PC-9 (cell line): Measurements from ENCODE around the gene NPY.

Experiments
- CTCF ChIP-seq: fragments of 200-600 bp; sonication (generic); conservative IDR thresholded peaks from 2 replicates; pipeline ENCODE4 v1.6.1; 2017; ENCODE audit warnings: mixed run types, antibody characterized with exemption, mild to moderate bottlenecking, moderate library complexity
- EZH2 ChIP-seq: fragments of 200-600 bp; sonication (generic); IDR thresholded peaks from 2 replicates; pipeline ENCODE4 v1.8.0; 2017; ENCODE audit warnings: antibody characterized with exemption, low read depth

- no peak for TF ChIP-seq CTCF
- TF ChIP-seq EZH2 = no peak
These were observed 50.6 kb downstream of the NPY start for GRCh38 chr7:24334627-24335026.
